Uterus (tissue), 2 donors: ENCODE measurements around the gene KRT7.

Source experiments
- CTCF ChIP-seq, 4 experiments: fragments of 200-600 bp in 2 of 4; fragments of 450-650 bp in 2 of 4; sonication (generic) in 2 of 4; IDR thresholded peaks; one replicate each; pipeline ENCODE4 v1.5.1; 2016 to 2019; ENCODE audit warnings: antibody characterized with exemption in 4 of 4, mild to moderate bottlenecking in 2 of 4, moderate library complexity in 1 of 4
- POLR2A ChIP-seq, 2 donors: fragments of 450-650 bp; IDR thresholded peaks; one replicate each; pipeline ENCODE4 v1.6.1; 2016; ENCODE audit warnings: antibody characterized with exemption in 2 of 2, mild to moderate bottlenecking in 1 of 2, moderate library complexity in 1 of 2

- TF ChIP-seq CTCF (IDR thresholded peaks at IDR 0.05) (no peak), POLR2A (IDR thresholded peaks at IDR 0.05) (no peak)
Measured at GRCh38 chr12:52248541-52249461, 15.8 kb downstream of the KRT7 start.
